GM18517 (cell line): ENCODE measurements around the gene OTULINL.

Experiments used
- ATAC-seq: cut with Tn5 transposase; IDR thresholded peaks from one replicate; pipeline ENCODE4 v1.9.1; 2021; ENCODE audit warnings: mild to moderate bottlenecking, moderate library complexity; ENCODE audit not compliant: unreplicated experiment

The OTULINL gene

DNA sequence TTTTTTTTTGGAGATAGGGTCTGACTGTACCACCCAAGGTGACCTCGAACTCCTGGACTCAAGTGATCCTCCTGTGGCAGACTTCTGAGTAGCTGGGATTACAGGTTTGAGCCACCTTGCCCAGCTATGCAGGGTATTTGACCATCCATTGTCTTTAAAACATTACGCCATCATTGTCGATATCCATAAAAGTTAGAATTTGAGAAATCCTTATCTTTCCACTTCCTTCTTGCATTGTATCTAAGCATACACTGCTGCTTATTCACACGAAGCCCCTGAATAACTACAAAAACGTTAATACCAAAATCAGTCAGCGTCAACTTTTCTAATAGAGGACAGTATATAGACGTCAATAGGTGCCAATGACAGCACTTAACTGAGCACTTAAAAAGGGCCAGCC, 5.4 kb upstream of the OTULINL start:
- no peak for ATAC-seq

DNA sequence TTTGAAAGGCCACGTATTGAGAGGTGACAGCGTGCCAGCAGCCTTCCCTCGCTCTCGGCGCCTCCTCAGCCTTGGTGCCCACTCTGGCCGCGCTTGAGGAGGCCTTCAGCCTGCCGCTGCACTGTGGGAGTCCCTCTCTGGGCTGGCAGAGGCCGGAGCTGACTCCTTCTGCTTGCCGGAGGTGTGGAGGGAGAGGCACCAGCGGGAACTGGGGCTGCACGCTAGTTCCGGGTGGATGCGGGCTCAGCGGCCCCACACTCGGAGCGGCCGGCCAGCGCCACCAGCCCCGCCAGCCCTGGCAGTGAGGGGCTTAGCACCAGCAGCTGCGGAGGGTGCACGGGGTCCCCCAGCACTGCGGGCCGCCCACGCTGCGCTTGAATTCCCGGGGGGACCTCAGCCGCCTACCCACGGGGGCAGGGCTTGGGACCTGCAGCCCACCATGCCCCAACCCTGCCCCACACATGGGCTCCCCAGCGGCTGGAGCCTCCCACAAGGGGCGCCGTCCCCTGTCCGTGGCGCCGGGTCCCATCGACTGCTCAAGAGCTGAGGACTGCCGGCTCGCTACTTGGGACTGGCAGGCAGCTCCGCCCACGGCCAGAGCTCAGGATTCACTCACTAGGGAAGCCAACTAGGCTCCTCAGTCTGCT, 4.4 kb upstream of the OTULINL start:
- ATAC-seq = no peak

- no peak for ATAC-seq
These were observed 3.6 kb upstream of the OTULINL start for GRCh38 chr5:14577971-14578370.

- no peak for ATAC-seq
These were observed 2.3 kb upstream of the OTULINL start for GRCh38 chr5:14579246-14579645.

DNA sequence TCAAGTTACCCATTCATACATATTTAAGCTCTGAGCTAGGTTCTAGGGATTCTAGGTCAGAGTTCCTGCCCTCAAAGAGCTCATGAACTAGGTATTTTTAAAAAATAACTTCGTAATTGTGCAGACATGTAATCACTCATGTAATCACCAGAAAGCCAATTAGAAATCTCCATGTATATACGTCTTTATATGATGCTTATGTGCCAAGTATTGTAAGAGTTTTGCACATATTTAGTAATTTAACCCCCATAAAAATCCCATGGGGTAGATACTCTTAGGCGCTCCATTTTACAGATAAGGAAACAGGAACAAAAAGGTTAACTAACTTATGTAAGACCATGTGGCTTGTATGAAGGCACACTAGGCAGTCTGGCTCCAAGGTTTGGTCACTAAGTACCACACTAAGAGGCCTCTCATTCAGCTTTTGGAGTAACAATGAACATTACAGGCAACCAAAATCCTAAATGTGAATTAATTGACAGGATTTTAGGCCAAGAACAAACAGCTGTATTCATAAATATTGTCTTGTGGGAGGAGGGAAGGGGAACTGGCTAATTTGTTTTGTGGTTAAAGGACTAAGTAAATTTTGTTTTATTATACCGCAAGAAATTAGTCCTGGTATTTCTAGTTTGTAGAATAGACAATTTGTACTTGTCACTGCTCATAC, 1.7 kb upstream of the OTULINL start:
- ATAC-seq = no peak

DNA sequence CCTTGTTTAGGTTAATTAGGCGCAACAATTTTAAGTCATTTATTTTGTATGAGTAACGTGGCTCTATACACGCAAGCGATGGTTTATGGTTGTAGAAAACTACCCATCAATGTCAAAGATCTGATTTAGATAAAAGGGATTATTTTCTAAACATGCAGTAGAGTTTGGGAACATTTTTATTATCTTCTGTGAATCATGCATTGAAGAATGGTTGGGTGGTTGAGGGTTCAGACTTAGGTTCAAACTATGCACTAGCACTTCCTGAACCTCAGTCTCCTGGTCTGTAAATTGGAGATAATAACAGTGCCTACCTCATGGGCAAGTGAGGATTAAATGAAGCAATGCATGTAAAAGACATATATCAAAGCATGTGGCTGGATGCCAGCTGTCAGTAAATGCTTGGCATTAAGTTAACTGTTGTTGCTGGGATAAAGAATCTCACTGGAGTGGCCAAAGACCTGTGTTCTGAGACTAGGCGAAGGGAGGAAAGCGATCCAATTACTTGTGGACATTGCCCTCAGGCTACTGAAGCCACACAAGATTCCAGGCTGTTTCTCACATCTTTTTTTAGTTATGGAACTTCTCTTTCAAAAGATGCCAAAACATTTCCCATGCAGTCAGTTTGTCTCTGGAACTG, 1.1 kb upstream of the OTULINL start:
- no peak for ATAC-seq

DNA sequence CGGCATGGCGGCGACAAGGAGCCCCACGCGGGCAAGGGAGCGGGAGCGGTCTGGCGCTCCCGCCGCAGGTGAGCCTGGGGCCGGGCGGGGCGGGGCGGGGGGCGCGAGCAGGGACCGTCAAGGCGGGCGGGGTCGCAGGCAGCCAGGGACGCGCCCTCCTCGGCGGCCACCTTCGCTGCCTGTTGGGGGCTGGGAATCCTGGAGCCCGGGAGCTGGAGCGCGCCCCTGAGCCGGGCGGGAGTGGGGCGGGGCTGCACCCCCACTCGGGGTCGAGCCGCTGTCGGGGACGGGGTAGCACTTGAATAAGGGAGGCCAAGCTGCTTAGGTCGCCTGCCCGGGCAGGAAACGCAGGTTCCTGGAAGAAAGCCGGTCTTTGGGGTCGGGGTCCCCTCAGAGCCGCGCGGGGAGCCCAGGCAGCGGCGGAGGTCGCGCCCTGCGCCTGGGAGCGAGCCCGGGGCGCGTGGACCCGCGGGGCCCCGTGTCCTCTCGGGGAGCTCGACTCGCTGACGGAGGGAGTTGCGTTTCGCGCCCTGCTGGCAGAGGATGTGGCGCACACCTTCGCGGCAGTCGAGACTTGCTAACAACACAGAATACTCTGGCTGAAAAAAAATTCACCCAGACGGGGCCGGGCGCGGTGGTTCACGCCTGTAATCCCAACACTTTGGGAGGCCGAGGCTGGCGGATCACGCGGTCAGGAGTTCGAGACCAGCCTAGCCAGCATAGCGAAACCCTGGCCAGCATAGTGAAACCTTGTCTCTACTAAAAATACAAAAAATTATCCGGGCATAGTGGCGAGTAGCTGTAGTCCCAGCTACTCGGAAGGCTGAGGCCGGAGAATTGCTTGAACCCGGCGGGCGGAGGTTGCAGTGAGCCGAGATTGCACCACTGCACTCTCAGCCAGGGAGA, 552 bp downstream of the OTULINL start:
- ATAC-seq = peak; percentile 83

DNA sequence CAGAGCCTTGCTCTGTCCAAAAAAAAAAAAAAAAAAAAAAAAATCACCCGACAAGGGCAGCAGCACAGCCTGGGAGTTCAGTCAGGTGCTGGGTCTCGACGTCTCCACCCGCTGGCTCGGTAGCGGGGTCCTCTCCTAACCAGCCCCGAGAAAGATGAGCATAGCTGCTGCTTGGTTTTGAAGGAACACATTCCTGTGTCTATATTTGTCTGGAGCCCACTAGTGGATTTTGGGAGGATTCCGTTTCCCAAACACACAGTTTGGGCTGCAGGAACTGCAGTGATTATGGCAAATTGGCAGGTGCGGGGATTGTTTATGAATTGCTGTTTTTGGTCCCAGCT, 1.2 kb downstream of the OTULINL start:
- ATAC-seq = no peak

- ATAC-seq = no peak
These were observed 3.3 kb downstream of the OTULINL start for GRCh38 chr5:14584848-14585247.

DNA sequence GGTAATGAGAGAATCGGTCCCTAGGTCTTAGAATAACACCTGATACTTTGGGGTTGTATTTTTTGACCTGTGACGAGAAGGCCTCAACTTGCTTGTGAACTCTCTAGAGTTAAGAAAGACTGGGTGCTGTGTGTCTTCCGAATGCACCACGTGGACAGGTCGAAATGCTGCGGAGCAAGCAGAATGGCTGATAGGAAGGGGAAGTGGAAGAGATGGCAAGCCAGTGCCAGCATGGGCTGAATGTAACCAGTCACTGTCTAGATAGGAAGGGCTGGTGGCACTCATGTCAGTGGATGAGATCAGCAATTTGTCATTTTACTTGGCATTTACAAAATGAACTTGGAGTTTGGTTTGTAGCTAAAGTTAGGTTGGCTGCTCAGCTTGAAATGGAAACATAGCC, 5.6 kb downstream of the OTULINL start:
- ATAC-seq = no peak

DNA sequence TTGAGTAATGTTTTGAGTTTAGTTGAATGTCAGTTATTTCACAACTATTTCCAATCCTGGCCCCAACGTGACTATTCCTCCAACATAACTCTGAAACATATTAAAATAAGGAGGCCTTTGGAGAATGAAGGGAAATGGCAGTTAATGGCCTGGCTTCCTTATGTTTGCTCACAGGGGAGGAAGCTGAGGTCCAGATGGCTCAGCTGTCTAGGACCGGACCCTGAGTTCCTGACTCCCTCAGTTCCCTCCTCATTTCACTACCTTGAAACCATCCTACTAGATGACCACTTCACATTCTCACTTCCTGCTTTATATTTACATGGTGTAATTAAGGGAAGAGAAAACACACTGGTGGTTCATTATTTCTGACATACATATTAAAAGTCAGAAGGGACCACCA, 6.6 kb downstream of the OTULINL start:
- peak; percentile 56 for ATAC-seq

- no peak for ATAC-seq
These were observed 7.4 kb downstream of the OTULINL start for GRCh38 chr5:14588758-14589543.

- ATAC-seq = no peak
These were observed 9.4 kb downstream of the OTULINL start for GRCh38 chr5:14590949-14591348.

GRCh38 chr5:14591548-14591947, 10.0 kb downstream of the OTULINL start:
- ATAC-seq = no peak

DNA sequence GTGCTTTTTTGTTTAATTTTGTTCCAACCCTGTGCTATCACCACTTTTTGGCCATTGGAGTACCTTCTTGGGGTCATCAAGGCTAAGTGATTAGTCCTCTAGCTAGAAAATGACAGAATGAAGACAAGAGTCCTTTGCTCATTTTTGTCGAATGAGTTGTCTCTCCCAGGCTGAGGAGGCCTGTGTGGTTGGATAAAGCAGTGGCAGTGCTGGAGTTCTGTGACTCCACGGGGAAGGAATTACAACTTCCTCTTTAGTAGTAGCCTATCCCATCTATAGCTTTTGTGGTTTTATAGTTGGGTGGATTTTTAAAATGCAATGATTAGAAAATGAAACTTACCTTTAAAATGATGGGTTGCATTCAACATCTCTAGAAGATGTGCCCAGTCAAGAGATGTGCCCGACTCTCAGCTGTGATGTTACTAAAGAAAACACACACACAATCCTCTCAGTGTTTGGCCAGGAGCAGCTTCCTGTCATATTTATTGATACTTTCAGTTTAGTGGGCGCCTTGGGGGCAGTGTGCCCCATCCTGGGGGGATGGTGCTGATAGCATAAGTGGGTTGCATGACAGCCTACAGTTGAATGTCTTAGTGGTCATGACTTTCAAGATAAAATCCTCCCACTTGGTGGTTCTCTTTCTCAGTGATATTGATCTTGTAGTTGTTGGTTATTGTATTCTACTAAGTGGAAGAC, 11.9 kb downstream of the OTULINL start:
- no peak for ATAC-seq

DNA sequence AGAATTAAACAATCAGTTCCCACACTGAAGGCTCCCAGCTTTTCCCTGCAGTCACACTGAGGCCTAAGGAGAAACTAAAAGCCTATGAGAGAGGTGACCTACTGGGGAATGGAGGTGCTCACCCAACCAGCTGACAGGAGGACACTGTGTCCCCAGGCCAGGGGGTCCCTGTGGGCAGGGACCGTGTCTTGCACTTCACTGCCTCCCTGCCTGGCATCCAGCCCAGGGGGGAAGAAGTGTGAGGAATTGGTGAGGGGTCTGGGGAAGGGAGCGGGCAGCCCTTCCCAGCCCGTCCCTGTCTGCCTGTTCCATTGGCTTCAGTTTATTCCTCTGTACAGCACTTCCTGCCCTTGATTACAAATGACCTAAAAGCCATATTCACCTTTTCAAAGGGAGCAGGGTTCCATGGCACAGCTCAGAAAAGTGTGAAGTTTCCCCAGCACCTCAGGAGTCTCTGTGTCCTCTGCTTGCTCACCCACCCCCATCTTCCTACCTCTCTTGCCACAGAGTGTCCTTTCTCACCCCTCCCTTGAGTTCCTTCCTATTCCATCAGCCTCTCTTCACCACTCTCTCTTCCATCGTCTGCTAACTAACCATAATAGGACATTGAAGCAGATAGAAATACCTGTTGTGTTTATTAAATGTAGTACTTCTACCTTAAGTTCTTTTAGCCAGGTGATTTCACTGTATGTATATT, 12.9 kb downstream of the OTULINL start:
- no peak for ATAC-seq

GRCh38 chr5:14595189-14595588, 13.6 kb downstream of the OTULINL start:
- peak; percentile 87 for ATAC-seq

GRCh38 chr5:14595891-14596290, 14.3 kb downstream of the OTULINL start:
- no peak for ATAC-seq

DNA sequence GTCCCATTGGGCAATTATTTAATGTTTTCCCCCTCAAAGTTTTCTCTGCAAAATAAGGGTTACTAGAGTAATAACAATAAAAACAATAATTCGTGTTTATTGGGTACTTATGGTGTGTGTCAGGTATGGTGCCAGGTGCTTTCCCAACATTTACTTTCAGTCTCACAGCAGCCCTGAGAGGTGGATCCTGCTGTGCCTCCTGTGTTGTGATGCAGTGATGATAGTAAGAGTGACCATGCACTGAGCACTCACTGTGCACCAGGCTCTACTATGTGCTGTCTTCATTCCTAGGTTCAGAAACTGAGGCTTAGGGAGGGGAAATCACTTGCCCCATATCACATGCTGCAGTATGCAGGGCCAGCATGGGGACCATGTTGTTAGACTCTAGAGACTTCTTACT, 15.5 kb downstream of the OTULINL start:
- ATAC-seq = no peak
